Adrenal gland (tissue), 12 donors: ENCODE data around the gene EMP1. TPM values are rescaled to one million over a fixed set of nuclear protein-coding genes. Genes with fewer than 3 reads are reported as not detected.

Experiments used
- DNase-seq, 7 donors: peaks; one replicate each; pipeline ENCODE4 v3.0.0-alpha.2; 2019 to 2020
- H3K27ac ChIP-seq, 5 donors: fragments of 200-600 bp; sonication (generic) in 4 of 5; 1 replicate in 3 of 5; 2 replicates in 2 of 5; pipeline versions ENCODE4 v1.5.1 to v1.8.0; 2016 to 2020; ENCODE audit warnings: mild to moderate bottlenecking in 1 of 5
- H3K27me3 ChIP-seq: fragments of 200-600 bp; 2 replicates; pipeline ENCODE4 v1.8.0; 2021
- H3K36me3 ChIP-seq, 2 donors: fragments of 200-600 bp; replicated peaks in 1 of 2; 1 replicate in 1 of 2; 2 replicates in 1 of 2; pipeline versions ENCODE4 v1.5.1 to v1.8.0; 2018 to 2022
- H3K4me1 ChIP-seq, 2 donors: fragments of 200-600 bp; replicated peaks in 1 of 2; 1 replicate in 1 of 2; 2 replicates in 1 of 2; pipeline versions ENCODE4 v1.5.1 to v1.8.0; 2018 to 2021
- H3K4me3 ChIP-seq, 4 donors: fragments of 200-600 bp; sonication (generic) in 3 of 4; one replicate each; pipeline ENCODE4 v1.5.1; 2016 to 2018
- H3K9me3 ChIP-seq, 3 donors: fragments of 200-600 bp; sonication (generic) in 1 of 3; replicated peaks in 1 of 3; 1 replicate in 2 of 3; 2 replicates in 1 of 3; pipeline versions ENCODE4 v1.5.1 to v1.8.0; 2016 to 2021
- POLR2A ChIP-seq, 2 donors: fragments of 450-650 bp; IDR thresholded peaks; one replicate each; pipeline ENCODE4 v1.6.1; 2017; ENCODE audit warnings: antibody characterized with exemption in 2 of 2, mild to moderate bottlenecking in 2 of 2, moderate library complexity in 1 of 2
- WGBS, 4 donors: extraction: QIAGEN DNeasy Blood & Tissue Kit in 2 of 4; methylation state at CpG; one replicate each; pipeline versions ENCODE4 v1.1.5 to v1.1.7; 2013 to 2017; 5-methylcytosine and 5-hydroxymethylcytosine counted together
- intact Hi-C, 2 donors: fragments of 100-400 bp; cut with DNase I; formaldehyde crosslinking; loops; one replicate each; pipeline versions ENCODE4 v1.14.1 to v1.15.0; 2022 to 2023
- polyA plus RNA-seq, 3 donors: library from polyadenylated mRNA; stranded (reverse); fragments of 200-250 nt in 2 of 3; fragments of 350-450 nt in 1 of 3; fragmentation: Illumina TruSeq in 1 of 3; extraction: RNeasy Lipid Tissue Mini Kit (QIAGEN cat#74804) in 1 of 3; gene quantifications; one replicate each; pipeline ENCODE4 v1.2.3, GENCODE V29; 2013 to 2014
- total RNA-seq, 9 donors: library from RNA; depleted of rRNA in 4 of 9; stranded (reverse); fragments of >200 nt in 4 of 9; fragments of 120-200 nt in 1 of 9; fragmentation: NEBNext Ultra II Directional in 1 of 9; extraction: Animal tissue kit (Norgen Biotek cat#: 25700) in 1 of 9; gene quantifications; one replicate each; pipeline versions ENCODE4 v1.1.0 to v1.2.4, GENCODE V29; 2013 to 2023
- TF ChIP-seq, protein P1 (sequence below), 6 experiments: fragments of 450-650 bp in 4 of 6; fragments of 200-600 bp in 2 of 6; sonication (generic) in 1 of 6; IDR thresholded peaks; 1 replicate in 5 of 6; 2 replicates in 1 of 6; pipeline versions ENCODE4 v1.5.1 to v1.8.0; 2016 to 2021; ENCODE audit warnings: antibody characterized with exemption in 6 of 6, mild to moderate bottlenecking in 2 of 6, moderate library complexity in 1 of 6
- donor health status: healthy with polysubstance abuse.
- donor health status: Bipolar disorder and iron deficiency.
- donor health status: DM: yes; HTN: yes; CAD: no.
- donor health status: DM: no; HTN: no; CAD: no.
- donor health status: DM: no; HTN: no; CAD: no.
- donor health status: DM: yes; HTN: yes; CAD: no.

The EMP1 gene
- total and polyA plus RNA-seq, 12 donors, result 10.0 to 129 (median 66.8) TPM

DNA sequence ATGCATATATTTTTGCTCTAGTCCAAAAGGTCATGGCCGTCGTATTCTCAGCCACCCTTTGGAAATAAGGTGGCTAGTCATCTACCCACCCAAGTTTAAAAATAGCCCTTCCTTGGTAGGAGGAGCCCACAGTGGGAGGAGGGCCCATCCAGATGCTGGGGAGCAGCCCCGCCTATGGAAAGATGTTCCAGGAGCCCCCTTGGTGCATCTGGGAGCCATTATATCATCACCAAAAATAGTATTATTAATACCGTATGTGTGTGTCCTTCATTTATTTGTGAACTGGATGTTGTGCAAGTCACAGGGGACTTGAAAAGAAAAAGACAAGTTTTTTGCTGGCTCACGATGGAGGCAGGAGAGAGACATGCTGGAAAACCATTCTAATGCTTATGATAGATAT lies 34.0 kb downstream of the EMP1 start:
- no peak overlapping the region for H3K4me3 ChIP-seq
- H3K9me3 ChIP-seq, result no peaks in the 10 kb centered on the region
- WGBS, 4 donors, result 47 to 55% (median 52%) methylated on average over 5 of the region's 5 CpGs
- H3K4me1 ChIP-seq, result no peaks in the 10 kb centered on the region
- TF ChIP-seq POLR2A (IDR thresholded peaks at IDR 0.05), result no peak
- TF ChIP-seq, protein P1, sequence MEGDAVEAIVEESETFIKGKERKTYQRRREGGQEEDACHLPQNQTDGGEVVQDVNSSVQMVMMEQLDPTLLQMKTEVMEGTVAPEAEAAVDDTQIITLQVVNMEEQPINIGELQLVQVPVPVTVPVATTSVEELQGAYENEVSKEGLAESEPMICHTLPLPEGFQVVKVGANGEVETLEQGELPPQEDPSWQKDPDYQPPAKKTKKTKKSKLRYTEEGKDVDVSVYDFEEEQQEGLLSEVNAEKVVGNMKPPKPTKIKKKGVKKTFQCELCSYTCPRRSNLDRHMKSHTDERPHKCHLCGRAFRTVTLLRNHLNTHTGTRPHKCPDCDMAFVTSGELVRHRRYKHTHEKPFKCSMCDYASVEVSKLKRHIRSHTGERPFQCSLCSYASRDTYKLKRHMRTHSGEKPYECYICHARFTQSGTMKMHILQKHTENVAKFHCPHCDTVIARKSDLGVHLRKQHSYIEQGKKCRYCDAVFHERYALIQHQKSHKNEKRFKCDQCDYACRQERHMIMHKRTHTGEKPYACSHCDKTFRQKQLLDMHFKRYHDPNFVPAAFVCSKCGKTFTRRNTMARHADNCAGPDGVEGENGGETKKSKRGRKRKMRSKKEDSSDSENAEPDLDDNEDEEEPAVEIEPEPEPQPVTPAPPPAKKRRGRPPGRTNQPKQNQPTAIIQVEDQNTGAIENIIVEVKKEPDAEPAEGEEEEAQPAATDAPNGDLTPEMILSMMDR (IDR thresholded peaks at IDR 0.05), result no peak
- H3K27me3 ChIP-seq, result no peaks in the 10 kb centered on the region
- no peak for DNase-seq
- H3K27ac ChIP-seq, result no peak overlapping the region
- H3K36me3 ChIP-seq, result no peaks in the 10 kb centered on the region
- intact Hi-C loops, result no loop called here

DNA sequence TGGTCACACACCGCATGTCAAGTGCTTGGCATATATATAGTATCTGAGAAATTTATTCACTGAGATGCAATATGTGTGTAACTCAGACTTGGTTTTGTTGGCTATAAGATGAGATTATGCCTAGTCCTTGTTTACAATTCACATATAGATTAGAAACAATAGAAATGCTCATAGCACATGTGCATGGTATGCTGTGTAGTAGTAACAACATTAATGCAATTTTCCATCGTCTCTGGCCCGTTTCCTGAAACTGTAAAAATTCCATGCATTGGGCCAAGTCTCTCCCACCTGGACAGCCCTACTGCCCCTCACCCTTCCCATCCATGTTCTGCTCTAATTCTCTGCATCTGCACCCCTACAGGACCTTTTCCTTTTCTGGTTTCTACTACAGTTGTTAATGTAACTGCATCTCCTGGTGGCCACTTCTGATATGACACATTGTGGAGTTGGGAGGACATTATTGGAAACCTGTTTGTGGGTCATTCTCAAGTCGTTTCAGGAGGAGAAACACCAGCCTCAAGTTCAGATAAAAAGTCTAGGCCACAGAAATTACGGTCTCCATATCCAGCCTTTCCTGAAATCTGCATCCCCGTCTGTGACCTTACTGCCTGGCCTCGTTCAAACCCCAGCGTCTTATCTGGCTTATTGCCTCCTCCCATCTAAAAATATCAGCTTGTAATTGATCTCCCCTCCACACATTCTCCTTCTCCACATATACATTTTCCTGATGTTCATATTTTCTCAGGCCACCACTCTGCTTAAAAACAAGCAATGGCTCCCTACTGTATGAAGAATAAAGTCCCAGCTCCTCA lies 37.5 kb downstream of the EMP1 start:
- Histone ChIP-seq H3K4me1 (no peaks in the 10 kb centered on the region), H3K36me3 (no peaks in the 10 kb centered on the region), H3K9me3 (no peaks in the 10 kb centered on the region), H3K27me3 (no peaks in the 10 kb centered on the region), H3K4me3 (no peak overlapping the region), H3K27ac (no peak overlapping the region)
- TF ChIP-seq POLR2A (IDR thresholded peaks at IDR 0.05), result no peak
- TF ChIP-seq, protein P1 (IDR thresholded peaks at IDR 0.05), result peak; percentile 60 to 82 (median 74)
- intact Hi-C loops, result no loop called here
- 67 to 79% (median 72%) methylated on average over 8 of the region's 8 CpGs for WGBS, 4 donors
- DNase-seq, result peak in 6 of 7 donors; percentile 19 to 66 (median 44)

DNA sequence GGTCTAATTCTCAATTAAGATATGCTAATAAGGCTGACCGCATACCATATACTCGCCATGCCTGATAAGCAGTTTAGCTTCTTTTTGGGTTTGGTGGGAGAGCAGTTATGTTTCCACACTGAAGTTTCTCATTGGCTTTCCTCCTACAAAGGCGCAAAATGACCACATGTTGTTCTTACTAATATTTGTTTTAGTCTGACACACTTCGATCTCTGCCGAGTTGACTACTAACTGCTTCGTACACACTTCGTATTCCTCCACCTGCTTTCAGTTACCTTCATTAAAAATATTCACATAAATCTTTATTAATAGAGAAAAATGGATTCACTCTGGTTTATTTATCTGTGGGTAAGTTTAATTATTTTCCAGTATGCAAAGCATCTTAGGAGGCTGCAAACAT lies 41.7 kb downstream of the EMP1 start:
- H3K4me3 ChIP-seq, result no peak overlapping the region
- H3K27ac ChIP-seq, result no peak overlapping the region
- H3K27me3 ChIP-seq, result no peaks in the 10 kb centered on the region
- intact Hi-C loops, result no loop called here
- no peaks in the 10 kb centered on the region for H3K4me1 ChIP-seq
- TF ChIP-seq, protein P1 (IDR thresholded peaks at IDR 0.05), result no peak
- TF ChIP-seq POLR2A (IDR thresholded peaks at IDR 0.05), result no peak
- no peaks in the 10 kb centered on the region for H3K9me3 ChIP-seq
- DNase-seq, result no peak
- WGBS, 4 donors, result 78 to 86% (median 80%) methylated on average over 7 of the region's 7 CpGs
- H3K36me3 ChIP-seq, result no peaks in the 10 kb centered on the region

- Histone ChIP-seq H3K36me3 (no peaks in the 10 kb centered on the region), H3K9me3 (no peaks in the 10 kb centered on the region), H3K27ac (no peak overlapping the region), H3K27me3 (no peaks in the 10 kb centered on the region), H3K4me1 (no peaks in the 10 kb centered on the region), H3K4me3 (no peak overlapping the region)
- intact Hi-C loops, result no loop called here
- DNase-seq, result no peak
- no peak for TF ChIP-seq POLR2A (IDR thresholded peaks at IDR 0.05)
- TF ChIP-seq, protein P1 (IDR thresholded peaks at IDR 0.05), result no peak
- WGBS, 4 donors, result 60 to 73% (median 69%) methylated on average over 2 of the region's 2 CpGs
Observed at GRCh38 chr12:13241833-13242488, 45.4 kb downstream of the EMP1 start.
